ENCODE measurements around the gene COL1A1. TPM values are rescaled to one million over a fixed set of nuclear protein-coding genes. Genes with fewer than 3 reads are reported as not detected.

The COL1A1 gene
- total and polyA plus RNA-seq, 2 of the 13 experiments (the other 11 are each of a cell fraction or from before 2014, with no cell fraction given) = 0.05 TPM; not detected in 1

DNA sequence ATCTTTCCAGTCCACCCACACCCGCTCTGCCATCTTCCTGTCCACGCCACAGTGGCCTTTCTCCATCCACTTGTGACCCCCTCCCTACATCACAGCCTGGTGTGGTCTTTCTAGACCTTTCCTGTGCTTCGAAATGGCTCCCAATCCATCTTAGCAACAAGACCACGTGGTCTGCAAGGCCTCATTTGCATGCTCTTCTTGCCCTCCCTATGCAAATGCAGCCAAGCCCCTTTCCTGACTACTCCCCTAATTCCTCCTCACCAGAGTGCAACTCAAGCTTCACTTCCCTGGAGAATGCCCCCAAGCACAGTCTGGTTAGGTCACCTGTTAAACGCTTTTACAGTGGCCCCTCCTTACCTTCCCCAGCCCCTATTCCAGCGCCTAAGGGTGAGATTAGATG, 57.1 kb downstream of the COL1A1 start:
- no peaks in the 10 kb centered on the region for H3K9me3 ChIP-seq (ENCODE audit: low read length)
- in situ Hi-C loops (cut with HindIII; ENCODE audit: extremely low pct_ligation_motif_present, low pct_unique_long_range_greater_than_20kb) = no loop called here
- FAIRE-seq (no peak), ATAC-seq (no peak), DNase-seq (ENCODE audit: low spot score) (no peak)
- H3K4me3 ChIP-seq (replicated peaks in 1 of 3; ENCODE audit: insufficient read depth in 1 of 3, low read depth in 2 of 3, low read length in 3 of 3) = no peak overlapping the region
- no peak for TF ChIP-seq ZNF350 (CRISPR knock-in tag; IDR thresholded peaks at IDR 0.05; ENCODE audit: borderline replicate concordance, low read depth)
- no peak for TF ChIP-seq ZBTB8A (CRISPR knock-in tag; IDR thresholded peaks at IDR 0.05; ENCODE audit: borderline replicate concordance, low read depth)
- H3K27me3 ChIP-seq (ENCODE audit: control insufficient read depth in 1 of 2, insufficient read depth in 2 of 2, low read length in 2 of 2) = no peaks in the 10 kb centered on the region
- H3K79me2 ChIP-seq (ENCODE audit: insufficient read depth, low read length) = peaks cover 25% of the 10 kb centered on the region
- ChIA-PET POLR2A (no interaction called here), CTCF (ENCODE audit: low intra/inter-chr PET ratio, low total read pairs) (no interaction called here)
- intact Hi-C loops (cut with micrococcal nuclease; ENCODE audit: unreplicated experiment) = no loop called here
- WGBS (ENCODE audit: low lambda C conversion rate) = 97% methylated on average over 6 of the region's 6 CpGs
- no peak overlapping the region for H3K9ac ChIP-seq (ENCODE audit: insufficient read depth, low read depth, low read length)
- no TSS peak for BruUV-seq (replicated peaks)
- no peak overlapping the region for H3K4me2 ChIP-seq (ENCODE audit: low read depth, low read length)
- H4K20me1 ChIP-seq (ENCODE audit: insufficient read depth, low read length) = peaks cover 17% of the 10 kb centered on the region; the same call in 1 of the 2 replicates
- peaks cover 47% of the 10 kb centered on the region for H3K4me1 ChIP-seq (ENCODE audit: insufficient read depth, low read length)
- no peak overlapping the region for H2AFZ ChIP-seq (ENCODE audit: low read length)
- peaks cover 38 to 54% of the 10 kb centered on the region in 2 experiments for H3K36me3 ChIP-seq (replicated peaks in 1 of 2; ENCODE audit: control insufficient read depth in 1 of 2, insufficient read depth in 2 of 2, low read length in 2 of 2)
- no peak overlapping the region for H3K27ac ChIP-seq (ENCODE audit: extremely low read length, insufficient read depth, low read length)

- H3K4me3 ChIP-seq (replicated peaks in 1 of 3; ENCODE audit: insufficient read depth in 1 of 3, low read depth in 2 of 3, low read length in 3 of 3) = no peak overlapping the region
- H3K4me2 ChIP-seq (ENCODE audit: low read depth, low read length) = no peak overlapping the region
- FAIRE-seq = no peak
- H3K9ac ChIP-seq (ENCODE audit: insufficient read depth, low read depth, low read length) = no peak overlapping the region
- BruUV-seq (replicated peaks) = no TSS peak
- POLR2A ChIA-PET = no interaction called here
- no peak for ATAC-seq
- no peaks in the 10 kb centered on the region for H3K27me3 ChIP-seq (ENCODE audit: control insufficient read depth in 1 of 2, insufficient read depth in 2 of 2, low read length in 2 of 2)
- no peaks in the 10 kb centered on the region for H3K9me3 ChIP-seq (ENCODE audit: low read length)
- peaks cover 23% of the 10 kb centered on the region for H3K79me2 ChIP-seq (ENCODE audit: insufficient read depth, low read length)
- CTCF ChIA-PET (ENCODE audit: low intra/inter-chr PET ratio, low total read pairs) = no interaction called here
- H2AFZ ChIP-seq (ENCODE audit: low read length) = no peak overlapping the region
- in situ Hi-C loops (cut with HindIII; ENCODE audit: extremely low pct_ligation_motif_present, low pct_unique_long_range_greater_than_20kb) = no loop called here
- peaks cover 45 to 62% of the 10 kb centered on the region in 2 experiments for H3K36me3 ChIP-seq (replicated peaks in 1 of 2; ENCODE audit: control insufficient read depth in 1 of 2, insufficient read depth in 2 of 2, low read length in 2 of 2)
- peaks cover 47% of the 10 kb centered on the region for H3K4me1 ChIP-seq (ENCODE audit: insufficient read depth, low read length)
- intact Hi-C loops (cut with micrococcal nuclease; ENCODE audit: unreplicated experiment) = no loop called here
- H3K27ac ChIP-seq (ENCODE audit: extremely low read length, insufficient read depth, low read length) = no peak overlapping the region
- 94% methylated on average over 20 of the region's 20 CpGs for WGBS (ENCODE audit: low lambda C conversion rate)
- DNase-seq (ENCODE audit: low spot score) = no peak
- H4K20me1 ChIP-seq (ENCODE audit: insufficient read depth, low read length) = peaks cover 17% of the 10 kb centered on the region; the same call in 1 of the 2 replicates
- TF ChIP-seq ETV6 (CRISPR knock-in tag; conservative IDR thresholded peaks at IDR 0.05) (no peak), ZNF569 (CRISPR knock-in tag; IDR thresholded peaks at IDR 0.05; ENCODE audit: borderline replicate concordance) (no peak), BHLHE40 (IDR thresholded peaks at IDR 0.05; ENCODE audit: low read length) (no peak), JUN (CRISPR knock-in tag; IDR thresholded peaks at IDR 0.05) (no peak), NR3C1 (CRISPR knock-in tag; IDR thresholded peaks at IDR 0.05) (no peak), FOSL1 (CRISPR knock-in tag; IDR thresholded peaks at IDR 0.05; ENCODE audit: borderline replicate concordance) (no peak), SNAI1 (CRISPR knock-in tag; IDR thresholded peaks at IDR 0.05; ENCODE audit: borderline replicate concordance) (no peak)
- TF ChIP-seq, protein P1, sequence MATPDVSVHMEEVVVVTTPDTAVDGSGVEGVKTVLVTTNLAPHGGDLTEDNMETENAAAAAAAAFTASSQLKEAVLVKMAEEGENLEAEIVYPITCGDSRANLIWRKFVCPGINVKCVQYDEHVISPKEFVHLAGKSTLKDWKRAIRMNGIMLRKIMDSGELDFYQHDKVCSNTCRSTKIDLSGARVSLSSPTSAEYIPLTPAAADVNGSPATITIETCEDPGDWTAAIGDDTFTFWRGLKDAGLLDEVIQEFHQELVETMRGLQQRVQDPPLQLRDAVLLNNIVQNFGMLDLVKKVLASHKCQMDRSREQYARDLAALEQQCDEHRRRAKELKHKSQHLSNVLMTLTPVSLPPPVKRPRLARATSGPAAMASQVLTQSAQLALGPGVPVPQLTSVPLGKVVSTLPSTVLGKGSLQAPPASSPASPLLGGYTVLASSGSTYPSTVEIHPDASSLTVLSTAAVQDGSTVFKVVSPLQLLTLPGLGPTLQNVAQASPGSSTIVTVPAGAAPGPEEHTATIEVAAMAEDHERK (CRISPR knock-in tag; IDR thresholded peaks at IDR 0.05; ENCODE audit: low read depth) = no peak
- TF ChIP-seq, protein P2, sequence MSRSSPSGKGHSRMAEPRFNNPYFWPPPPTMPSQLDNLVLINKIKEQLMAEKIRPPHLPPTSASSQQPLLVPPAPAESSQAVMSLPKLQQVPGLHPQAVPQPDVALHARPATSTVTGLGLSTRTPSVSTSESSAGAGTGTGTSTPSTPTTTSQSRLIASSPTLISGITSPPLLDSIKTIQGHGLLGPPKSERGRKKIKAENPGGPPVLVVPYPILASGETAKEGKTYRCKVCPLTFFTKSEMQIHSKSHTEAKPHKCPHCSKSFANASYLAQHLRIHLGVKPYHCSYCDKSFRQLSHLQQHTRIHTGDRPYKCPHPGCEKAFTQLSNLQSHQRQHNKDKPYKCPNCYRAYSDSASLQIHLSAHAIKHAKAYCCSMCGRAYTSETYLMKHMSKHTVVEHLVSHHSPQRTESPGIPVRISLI (CRISPR knock-in tag; IDR thresholded peaks at IDR 0.05; ENCODE audit: borderline replicate concordance) = no peak
- TF ChIP-seq, protein P3, sequence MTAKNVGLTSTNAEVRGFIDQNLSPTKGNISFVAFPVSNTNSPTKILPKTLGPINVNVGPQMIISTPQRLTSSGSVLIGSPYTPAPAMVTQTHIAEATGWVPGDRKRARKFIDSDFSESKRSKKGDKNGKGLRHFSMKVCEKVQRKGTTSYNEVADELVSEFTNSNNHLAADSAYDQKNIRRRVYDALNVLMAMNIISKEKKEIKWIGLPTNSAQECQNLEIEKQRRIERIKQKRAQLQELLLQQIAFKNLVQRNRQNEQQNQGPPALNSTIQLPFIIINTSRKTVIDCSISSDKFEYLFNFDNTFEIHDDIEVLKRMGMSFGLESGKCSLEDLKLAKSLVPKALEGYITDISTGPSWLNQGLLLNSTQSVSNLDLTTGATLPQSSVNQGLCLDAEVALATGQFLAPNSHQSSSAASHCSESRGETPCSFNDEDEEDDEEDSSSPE (CRISPR knock-in tag; IDR thresholded peaks at IDR 0.05) = no peak
Measured at GRCh38 chr17:50143461-50144176, 57.8 kb downstream of the COL1A1 start.
